Mammary microvascular endothelial cell (primary cell): ENCODE measurements around the gene FEM1A. TPM values are rescaled to one million over a fixed set of nuclear protein-coding genes. Genes with fewer than 3 reads are reported as not detected.

Source experiments
- total RNA-seq: library from RNA; depleted of rRNA; stranded (reverse); fragments of >200 nt; gene quantifications from 2 replicates; pipeline ENCODE4 v1.2.3, GENCODE V29; 2015

FEM1A gene
- total RNA-seq, result 14.1 and 14.5 TPM in 2 replicates

DNA sequence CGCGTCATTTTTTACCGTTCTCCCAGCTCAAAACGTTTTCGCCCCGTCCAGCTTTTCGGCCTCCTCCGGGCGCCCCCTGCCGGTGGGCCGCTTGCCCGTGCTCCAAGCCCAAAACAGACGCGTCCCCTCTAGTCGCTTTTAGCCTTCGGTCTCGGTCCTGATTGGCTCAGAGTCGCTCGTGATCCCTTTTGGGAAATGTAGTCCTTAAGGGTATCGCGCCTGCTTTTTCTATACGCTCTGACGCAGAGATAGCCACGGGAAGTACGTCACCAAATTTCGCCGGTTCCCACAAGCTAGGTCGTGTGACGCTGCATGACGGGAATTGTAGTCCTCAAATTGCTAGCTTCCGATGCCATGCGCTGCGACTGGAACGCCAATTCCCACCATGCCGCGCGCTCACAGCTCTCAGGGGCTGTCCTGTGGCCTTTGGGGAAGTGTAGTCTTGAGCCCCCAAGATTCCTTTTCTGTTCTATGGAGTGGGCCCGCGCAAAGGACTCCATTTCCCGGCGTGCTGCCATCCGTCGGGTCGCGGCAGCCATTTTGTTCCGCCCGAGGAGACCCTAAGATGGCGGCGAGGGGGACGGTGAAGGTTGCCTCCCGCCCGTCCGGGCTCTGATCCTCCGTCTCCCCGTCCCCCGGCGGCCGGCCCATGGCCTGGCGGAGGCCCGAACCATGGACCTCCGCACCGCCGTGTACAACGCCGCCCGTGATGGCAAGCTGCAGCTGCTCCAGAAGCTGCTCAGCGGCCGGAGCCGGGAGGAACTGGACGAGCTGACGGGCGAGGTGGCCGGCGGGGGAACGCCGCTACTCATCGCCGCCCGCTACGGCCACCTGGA is at the start of gene FEM1A:
TSS of gene FEM1A (plus strand) at position 552 of the 836 bp plus-strand sequence. CDS start at position 673, 121 bp downstream.

GRCh38 chr19:4831304-4831978 is 39.9 kb downstream of the FEM1A start, which contains the start of gene TICAM1:
TSS of gene TICAM1 (minus strand) at chr19:4831712. CDS start at chr19:4818377, 13,335 bp downstream.

Other genes with a start within 250 kb of the FEM1A start
- gene SEMA6B, start 232.1 kb upstream of the FEM1A start, total RNA-seq, result 176 and 187 TPM in 2 replicates
- gene TNFAIP8L1, start 152.2 kb upstream of the FEM1A start, total RNA-seq, result 16.3 and 16.8 TPM in 2 replicates
- 188 and 208 TPM in 2 replicates for gene MYDGF, start 121.4 kb upstream of the FEM1A start, total RNA-seq
- 91.9 and 113 TPM in 2 replicates for gene DPP9, start 67.9 kb upstream of the FEM1A start, total RNA-seq
- 5.2 and 5.4 TPM in 2 replicates for gene TICAM1, start 40.0 kb downstream of the FEM1A start, total RNA-seq
- 78.5 and 96.7 TPM in 2 replicates for gene PLIN3, start 75.9 kb downstream of the FEM1A start, total RNA-seq
- not detected in 2 replicates for gene ARRDC5, start 111.2 kb downstream of the FEM1A start, total RNA-seq
- gene UHRF1, start 117.8 kb downstream of the FEM1A start, total RNA-seq, result 47.1 and 53.8 TPM in 2 replicates
- gene KDM4B, start 177.4 kb downstream of the FEM1A start, total RNA-seq, result 15.1 and 18.2 TPM in 2 replicates